HCEC 1CT (cell line): Measurements from ENCODE around the gene UTP11.

Source experiments
- DNase-seq: peaks from one replicate; pipeline ENCODE4 v3.0.0-alpha.2; 2017

UTP11 gene

DNA sequence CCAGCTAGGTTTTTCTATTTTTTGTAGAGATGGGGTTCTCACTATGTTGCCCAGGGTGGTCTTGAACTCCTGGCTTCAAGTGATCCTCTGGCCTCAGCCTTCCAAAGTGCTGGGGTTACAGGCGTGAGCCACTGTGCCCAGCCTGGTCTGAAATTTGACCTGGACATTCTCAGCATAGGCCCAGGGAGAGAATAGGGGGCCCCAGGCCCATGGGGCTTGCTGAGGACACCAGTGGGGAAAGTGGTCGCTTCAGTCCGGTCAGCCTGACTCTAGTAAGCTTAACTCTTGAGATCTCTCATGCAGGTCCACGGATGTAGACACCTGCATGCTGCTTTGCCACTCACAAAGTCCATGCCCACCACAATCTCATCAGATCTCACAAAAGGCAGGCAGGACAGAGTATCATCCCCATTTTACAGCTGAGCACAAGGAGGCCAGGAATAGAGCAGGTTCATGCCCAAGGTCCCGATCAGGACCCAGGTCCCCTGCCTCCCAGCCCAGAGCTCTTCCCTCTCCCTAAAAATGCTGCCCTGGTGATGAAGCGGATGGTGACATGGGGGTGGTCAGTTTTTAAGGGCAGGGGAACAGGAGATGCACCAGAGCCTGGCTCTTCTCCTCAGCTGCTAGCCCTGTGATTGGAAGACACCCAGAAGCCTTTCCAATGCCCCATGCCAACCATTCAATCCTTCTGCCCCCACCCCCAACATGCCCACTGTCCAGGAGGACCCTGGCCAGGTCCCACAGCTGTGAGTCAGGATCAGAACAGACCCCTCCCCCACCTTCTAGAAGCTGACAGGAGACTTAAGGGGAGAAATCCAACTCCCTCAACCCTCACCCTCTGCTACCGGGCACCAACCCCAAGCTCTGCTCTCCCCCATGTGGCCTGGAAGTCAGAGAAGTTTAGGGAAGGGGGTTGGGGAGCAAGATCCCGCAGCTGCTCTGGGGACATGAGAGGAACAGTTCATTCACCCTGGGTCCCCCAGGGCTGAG lies 9.0 kb upstream of the UTP11 start:
- peak; percentile 39 for DNase-seq

- peak; percentile 29 for DNase-seq
Observed at GRCh38 chr1:38004284-38005108, 8.0 kb upstream of the UTP11 start.

DNA sequence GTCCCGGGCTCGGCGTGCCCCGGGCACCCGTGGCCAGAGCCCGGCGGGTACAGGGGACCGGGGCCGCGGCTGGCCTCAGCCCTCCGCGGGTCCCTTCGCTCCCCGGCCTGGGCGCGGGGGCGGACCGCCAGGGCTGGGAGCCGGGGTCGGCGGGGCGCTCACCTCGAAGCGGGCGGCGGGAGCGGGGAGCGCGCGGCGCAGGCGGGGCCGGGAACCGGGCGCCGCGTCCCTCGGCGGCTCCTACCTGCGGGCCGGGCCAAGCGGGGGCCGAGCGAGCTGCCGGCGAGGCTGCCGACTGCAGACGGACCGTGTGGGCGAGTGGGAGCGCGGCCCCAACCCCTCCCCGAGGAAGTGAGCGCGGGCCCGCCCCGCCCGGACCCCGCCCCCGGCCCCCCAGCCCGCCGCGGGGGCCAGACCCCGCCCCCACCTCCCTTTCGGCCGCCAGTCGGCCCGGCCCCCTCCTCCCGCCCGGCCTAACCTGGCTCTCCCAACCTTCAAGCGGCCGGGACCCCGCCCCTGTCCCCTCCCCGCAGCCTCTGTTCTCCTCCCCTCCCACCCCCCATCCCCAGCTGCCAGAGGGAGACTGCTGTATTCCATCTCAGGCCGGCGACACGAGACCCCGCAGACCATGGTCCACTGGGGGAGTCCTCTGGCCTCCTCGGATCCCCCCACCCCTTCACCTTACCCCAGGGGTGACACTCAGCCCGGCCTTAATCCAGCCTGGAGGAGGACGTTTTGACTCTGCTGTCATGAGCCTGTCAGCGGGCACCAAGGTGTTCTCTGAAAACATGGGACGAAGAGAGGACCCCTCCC lies 7.1 kb upstream of the UTP11 start, which contains the start of gene FHL3:
TSS of gene FHL3 (minus strand) at position 320 of the 813 bp plus-strand sequence. CDS start 6,102 bp downstream, outside the sequence.
- DNase-seq, result no peak

DNA sequence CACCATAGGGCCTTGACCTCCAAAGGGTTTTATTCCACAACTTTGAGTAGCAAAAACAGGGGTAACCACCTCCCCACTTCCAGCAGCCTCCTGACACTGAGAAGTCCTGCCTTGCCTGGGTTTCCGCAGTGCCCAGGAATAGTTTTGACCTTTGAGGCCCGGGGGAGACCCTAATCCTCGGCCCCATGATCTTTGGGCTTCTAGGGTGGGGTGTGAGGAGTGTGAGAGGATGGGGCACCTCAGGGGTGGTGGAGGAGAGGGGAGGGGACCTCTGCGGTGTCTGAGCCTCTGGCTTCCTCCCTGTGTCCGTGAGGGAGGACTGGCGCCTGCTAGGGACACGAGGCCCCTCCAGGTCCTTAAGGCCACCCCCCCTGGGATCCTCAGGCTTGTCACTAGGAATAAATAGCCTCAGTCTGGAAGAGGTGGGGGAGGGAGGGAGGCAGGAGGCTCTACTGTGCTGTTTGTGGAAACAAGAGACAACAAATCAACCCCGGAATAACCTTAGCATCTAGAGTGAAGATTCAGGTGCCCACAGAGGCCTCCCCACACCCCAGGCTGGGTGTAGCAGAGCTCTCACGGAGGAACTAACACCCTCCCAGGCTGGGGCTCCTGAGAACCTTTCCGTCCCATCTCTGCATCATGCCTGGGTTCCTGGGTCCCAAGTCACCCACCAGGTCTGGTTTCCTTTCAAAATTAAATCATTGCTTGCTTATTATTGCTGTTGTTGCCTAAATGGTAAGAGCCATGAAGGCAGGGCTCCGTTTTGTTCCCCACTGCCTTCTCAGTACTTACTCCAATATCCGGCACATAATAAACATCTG lies 6.3 kb upstream of the UTP11 start:
- DNase-seq, result no peak

DNA sequence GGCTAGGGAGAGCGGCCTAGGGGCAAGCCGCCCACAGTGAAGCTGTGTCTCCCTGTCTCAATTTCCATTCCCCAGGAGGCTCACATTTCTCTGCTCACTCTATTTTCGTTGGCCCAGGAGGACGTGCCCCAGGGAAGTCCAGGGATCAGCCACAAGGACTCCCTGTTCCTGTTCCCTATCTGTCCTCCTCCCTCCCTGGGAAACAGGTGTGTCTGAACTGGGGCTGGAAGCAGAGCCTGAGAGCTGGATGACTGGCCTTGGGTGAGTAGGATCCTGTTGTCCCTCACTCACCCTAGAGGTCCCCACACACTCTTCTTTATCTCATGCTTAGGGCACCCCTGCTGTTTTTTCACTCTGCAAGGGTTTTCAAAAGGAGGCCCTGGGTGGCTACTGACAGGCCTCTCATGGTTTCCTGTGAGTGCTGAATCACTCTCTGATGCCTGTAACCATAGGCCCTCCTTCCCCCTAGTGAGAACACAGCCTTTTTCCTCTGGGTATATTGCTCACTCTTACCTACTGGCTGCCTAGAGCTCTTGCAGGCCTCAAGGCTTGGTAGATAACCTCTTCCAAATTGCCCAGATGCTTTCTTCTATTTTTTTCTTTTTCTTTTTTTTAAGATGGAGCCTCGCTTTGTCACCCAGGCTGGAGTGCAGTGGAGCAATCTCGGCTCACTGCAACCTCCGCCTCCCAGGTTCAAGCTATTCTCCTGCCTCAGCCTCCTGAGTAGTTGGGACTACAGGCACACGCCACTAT lies 3.3 kb upstream of the UTP11 start:
- DNase-seq, result peak; percentile 54

DNA sequence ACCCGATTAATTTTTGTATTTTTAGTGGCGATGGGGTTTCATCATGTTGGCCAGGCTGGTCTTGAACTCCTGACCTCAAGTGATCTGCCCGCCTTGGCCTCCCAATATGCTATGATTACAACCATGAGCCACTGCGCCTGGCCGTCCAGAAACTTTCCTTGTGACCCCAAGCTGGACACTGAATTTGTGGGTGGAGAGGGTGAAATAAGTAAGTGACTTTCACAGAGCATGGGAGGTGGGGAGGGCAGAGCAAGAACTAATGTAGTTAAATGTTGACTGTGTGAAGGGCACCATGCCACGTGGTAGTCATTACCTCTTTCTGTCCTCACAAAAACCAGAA lies 2.7 kb upstream of the UTP11 start:
- DNase-seq, result no peak

- no peak for DNase-seq
Observed at GRCh38 chr1:38013227-38013622, 691 bp downstream of the UTP11 start.

DNA sequence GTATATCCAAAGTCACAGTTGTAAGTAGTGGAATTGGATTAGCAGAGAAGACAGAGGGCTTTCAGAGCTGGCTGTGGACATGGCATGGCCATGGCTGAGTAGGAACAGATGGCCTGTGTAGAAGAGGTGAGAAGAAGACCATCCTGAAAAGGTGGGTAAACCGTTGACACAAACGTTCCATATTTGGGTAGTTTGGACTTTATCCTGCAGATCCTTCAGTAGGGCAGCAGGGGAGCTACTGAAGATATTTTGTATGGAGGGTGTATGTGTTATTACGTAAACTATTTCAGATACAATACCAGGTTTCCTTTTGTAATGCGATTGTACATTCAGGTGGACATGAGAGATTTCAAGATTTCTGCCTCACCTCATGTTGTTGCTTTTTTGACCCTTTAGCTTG lies 1.6 kb downstream of the UTP11 start:
- DNase-seq, result peak; percentile 16

DNA sequence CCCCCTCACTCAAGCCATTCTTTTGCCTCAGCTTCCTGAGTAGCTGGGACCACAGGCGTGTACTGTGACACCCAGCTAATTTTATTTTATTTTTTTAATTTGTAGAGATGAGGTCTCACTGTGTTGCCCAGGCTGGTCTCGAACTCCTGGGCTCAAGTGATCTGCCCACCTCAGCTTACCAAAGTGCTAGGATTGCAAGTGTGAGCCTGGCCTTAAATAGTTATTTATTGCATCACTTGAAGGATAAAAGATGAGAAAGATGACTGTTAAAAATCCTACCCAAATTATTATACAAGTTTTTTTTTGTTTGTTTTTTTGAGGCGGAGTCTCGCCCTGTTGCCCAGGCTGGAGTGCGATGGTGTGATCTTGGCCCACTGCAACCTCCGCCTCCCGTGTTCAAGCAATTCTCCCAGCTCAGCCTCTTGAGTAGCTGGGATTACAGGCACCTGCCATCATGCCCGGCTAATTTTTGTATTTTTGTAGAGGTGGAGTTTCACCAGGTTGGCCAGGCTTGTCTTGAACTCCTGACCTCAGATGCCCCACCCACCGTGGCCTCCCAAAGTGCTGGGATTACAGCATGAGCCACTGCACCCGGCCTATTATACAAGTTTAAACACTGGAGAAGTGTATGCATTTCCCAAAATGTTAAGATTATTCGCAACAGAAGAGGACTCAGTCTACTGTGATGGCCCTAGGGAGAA lies 2.3 kb downstream of the UTP11 start:
- no peak for DNase-seq

- DNase-seq, result no peak
Observed at GRCh38 chr1:38015978-38016725, 3.6 kb downstream of the UTP11 start.

GRCh38 chr1:38018864-38019343 lies 6.4 kb downstream of the UTP11 start:
- DNase-seq, result peak; percentile 71

DNA sequence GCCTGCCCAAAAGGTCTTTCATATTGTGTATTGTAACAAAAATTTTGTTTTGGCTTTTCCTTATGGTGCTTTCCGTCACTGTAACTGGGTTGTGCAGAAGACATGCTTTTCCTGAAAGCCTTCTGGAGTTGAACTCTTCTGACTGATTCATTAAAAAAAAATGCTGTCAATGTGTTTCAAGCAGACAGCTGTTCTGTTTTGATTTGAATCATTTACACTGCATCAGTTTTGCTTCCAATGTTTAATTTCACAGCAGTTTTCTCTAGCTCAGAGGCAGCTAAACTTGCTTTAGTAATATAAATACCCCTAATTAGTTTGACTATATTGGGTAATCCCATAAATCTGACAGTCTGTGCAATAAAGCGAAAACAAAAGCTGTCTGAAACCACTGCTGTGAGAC lies 7.9 kb downstream of the UTP11 start:
- DNase-seq, result no peak

GRCh38 chr1:38021969-38022368 lies 9.4 kb downstream of the UTP11 start:
- DNase-seq, result no peak

DNA sequence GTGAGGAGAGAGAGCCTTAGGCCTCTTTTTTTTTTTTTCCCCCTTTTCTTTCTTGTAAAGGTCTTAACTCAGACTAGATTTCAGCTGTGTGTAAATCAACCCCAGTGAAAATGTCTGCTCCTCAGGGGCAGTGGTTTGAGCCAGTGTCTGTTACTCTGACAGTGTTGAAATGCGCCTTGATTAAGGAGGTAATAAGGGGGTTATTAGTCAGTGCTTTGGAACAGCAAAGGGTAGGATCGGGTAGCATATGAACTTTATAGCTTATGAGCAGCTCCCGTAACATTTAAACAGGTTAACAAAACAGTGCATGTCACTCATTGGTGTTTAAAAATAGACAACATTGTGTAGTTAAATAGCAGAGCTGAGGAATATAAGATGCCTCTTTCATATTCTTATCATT lies 10.3 kb downstream of the UTP11 start:
- DNase-seq, result no peak

DNA sequence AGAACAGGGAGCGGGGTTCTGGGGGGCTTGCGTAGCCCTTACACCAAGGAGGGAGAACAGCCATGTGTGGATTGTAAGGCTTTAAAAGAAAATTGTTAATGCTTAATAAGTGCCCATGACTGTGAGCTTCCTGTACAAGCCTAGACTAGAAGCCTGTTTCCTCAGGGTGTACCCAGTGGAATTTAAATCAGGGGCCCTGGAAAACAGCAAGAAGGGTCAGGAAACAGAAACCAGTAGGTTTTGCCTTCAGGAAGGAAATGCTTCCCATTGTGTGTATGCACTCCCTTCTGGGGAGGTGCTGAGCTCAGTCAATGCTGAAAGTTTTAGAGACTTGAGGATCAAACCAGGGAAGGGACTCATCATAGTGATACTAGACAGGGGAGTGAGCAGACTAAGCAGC lies 12.7 kb downstream of the UTP11 start:
- DNase-seq, result no peak

GRCh38 chr1:38025664-38026063 lies 13.1 kb downstream of the UTP11 start:
- no peak for DNase-seq

DNA sequence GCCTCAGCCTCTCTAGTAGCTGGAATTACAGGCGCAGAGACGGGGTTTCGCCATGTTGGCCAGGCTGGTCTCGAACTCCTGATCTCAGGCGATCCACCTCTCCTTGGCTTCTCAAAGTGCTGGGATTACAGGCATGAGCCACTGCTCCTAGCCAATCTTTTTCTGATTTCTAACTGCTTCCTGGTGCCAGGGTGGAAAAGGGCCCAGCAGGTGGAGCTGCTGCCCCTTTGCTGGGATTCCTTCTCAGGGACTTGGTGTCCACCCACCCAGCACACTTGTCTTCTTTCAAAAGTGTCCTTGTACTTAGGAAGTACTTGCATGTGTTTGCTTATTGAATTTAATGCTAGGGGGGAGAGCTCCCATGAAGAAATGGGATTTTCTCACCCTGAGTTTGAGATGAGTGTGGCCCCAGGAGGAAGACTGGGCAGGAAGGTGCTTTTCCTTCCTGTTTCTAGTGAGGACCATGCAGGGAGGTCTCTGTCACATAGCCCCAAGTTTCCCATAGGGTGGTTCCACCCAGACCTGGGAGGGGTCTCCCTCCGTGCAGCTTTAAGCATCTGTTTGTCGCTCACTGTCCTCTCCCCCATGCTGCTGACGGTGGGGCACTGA lies 14.2 kb downstream of the UTP11 start:
- DNase-seq, result peak; percentile 55

GRCh38 chr1:38027201-38028104 lies 14.9 kb downstream of the UTP11 start:
- DNase-seq, result no peak
